NCI-H187 treated with DMSO at 0.1 percent for 48 hours (cell line): ENCODE data around the gene LHX2.

Source experiments
- DNase-seq: peaks from one replicate; lab custom pipeline; 2025; lab: John Stamatoyannopoulos, UW

Gene LHX2

DNA sequence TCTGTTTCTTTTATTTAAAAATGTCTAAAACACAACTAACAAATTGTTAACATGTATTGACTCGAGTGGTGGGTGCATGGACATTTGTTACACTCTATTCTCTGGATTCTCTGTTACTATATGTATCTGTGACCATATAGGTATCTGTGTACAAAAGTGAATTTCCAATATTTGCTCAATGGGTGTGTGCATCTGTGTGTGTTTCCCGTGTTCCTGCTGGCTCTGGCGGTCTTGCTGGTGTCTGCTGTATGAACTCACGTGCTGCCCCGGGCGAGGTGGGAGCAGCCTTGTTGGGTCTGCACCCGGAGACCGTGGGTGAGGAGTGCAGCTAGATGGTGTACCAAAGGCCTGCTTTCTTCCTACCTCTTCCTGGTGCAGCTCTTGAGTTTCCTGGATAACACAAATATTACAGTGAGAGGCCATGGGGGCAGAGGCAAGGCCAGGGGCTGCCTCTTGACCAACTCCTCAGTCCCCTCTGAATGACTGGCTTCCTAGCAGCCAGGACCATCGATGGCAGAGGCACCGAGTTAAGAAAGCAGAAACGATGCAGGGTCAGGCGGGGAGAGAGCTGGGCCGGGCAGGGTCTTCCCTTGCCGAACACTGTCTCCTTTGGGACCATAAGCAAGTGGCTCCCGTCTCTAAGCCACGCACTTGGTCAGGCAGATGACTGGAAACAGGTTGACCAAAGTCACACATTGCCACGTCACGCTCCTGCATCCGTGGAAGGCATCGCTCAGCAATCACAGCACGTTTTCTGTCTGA lies 49.5 kb downstream of the LHX2 start:
- no peak for DNase-seq

DNA sequence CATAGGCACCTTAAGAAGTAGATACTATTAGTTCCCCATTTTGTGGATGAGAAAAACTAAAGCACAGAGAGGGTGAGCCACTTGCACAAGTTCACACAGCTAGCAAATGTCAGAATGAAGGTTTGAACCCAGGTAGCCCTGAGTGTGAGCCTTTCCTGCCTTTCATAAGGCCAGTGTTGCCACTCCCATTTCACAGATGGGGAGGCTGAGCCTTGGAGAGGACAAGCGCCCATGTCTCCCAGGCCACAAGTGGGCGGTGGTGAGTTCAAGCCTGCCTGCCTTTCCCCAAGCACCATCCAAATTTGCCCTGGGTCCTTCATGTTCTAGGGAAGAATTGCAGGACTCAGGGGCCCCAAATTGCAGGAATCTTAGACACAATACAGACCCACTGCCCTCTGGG lies 50.6 kb downstream of the LHX2 start:
- DNase-seq, result no peak

DNA sequence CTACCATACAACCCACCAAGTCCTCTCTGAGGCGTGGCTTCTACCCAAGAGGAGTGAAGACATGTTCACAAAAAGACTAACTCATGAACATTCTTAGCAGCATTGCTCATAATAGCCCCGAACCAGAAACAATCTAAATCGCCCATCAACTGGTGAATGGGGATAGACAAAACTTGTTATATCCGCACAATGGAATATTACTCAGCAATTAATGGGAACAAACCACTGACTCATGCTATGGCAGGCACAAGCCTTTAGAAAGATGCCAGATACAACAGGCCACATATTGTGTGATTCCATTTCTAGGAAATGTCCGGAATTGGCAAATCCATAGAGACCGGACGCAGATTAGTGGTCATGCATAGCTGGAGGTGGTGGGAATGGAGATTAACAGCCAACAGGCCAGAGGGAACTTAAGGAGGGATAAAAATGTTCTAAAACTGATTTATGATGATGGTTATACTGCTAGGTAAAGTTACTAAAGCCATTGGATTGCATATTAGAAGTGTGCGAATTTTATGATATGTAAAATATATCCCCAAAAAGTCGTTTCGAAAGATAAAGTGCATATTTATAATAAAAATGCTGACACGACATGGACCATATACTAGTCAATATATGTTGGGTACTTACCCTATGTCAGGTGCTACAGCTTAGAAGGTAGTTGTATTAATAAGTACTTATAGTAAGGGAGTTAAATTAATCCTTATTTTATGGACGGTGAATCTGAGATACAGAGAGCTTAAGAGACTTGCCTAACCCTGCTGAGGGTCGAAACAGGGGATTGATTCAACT lies 55.4 kb downstream of the LHX2 start:
- no peak for DNase-seq

DNA sequence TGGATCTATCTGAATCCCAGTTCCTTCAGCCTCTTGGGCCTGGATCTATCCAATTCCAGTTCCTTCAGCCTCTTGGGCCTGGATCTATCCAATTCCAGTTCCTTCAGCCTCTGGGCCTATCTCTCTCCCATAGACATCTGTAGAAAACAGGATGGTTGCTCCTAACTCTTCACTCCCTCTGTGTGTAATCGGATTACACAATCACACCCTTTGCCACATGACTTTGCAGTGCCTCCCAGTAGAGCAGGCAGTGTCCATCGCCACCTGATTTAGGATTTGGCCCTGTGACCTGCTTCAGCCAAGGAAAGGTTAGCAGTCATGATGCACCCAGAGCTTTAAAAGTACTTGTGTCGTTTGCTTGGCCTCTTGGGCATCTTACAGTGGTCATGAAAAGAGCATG lies 56.7 kb downstream of the LHX2 start:
- no peak for DNase-seq

DNA sequence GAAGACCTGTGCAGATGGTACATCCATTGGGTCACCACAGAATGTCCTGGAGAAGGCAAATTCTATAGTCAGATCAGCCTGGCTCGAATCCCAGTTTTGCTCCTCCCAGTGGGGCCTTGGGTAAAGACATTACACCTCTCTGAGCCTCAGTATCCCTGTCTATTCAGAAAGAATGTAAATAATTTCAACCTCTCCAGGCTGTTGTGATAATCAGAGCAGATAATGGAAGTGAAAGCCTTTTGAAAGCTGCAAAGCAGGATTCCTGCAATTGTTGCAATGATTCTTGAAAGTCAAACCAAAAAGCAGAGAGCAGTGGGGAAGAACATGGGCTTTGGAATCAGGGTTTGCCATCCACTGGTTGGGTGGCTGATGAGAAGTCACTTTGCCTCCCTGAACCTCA lies 63.2 kb downstream of the LHX2 start:
- no peak for DNase-seq

DNA sequence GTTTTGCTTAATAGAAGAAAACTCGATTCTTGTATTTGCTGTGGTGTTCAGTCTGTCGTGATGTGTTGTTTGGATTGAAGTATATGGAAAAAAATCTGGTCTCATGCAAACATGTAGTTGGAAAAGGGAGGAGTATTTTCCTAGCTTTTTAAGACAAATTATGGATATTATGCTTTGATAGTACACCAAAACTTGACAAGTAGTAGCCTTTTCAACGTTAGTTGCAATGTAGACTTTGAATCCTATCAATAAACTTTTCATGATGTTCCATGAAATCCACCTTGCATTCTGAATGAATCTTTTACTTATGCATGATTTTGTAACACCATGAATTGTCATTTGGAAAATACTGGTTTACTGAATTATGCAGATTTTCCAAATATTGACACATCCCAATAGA lies 64.2 kb downstream of the LHX2 start:
- no peak for DNase-seq

DNA sequence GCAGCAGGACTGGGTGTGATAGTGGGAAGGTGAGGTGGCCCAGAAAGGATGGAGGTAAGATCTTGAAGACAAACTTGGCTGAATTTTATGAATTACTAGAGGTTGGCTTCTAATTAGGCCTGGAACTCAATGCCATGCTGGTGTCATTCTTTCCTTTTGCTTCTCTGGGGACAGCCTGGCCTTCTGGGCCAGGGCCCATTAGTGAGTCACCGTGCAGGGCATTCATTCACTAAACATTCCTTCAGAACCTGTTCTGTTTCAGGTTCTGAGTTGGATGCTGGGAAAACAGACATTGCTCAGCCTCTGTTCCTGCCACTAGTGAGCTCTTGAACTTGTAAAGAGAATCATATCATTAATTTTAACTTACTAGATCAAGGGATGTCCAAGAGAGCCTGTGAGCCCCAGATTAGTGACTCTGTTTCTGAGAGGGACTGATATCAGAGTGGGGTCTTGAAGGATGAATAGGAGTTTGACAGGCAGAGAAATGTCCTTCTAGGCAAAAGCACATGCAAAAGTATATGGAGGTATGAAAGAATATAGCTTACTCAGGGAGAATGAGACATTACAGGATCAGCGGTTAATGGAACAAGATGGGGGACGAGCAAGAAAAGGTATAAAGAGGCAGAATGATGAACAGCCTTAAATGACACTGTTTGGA lies 66.5 kb downstream of the LHX2 start:
- no peak for DNase-seq

DNA sequence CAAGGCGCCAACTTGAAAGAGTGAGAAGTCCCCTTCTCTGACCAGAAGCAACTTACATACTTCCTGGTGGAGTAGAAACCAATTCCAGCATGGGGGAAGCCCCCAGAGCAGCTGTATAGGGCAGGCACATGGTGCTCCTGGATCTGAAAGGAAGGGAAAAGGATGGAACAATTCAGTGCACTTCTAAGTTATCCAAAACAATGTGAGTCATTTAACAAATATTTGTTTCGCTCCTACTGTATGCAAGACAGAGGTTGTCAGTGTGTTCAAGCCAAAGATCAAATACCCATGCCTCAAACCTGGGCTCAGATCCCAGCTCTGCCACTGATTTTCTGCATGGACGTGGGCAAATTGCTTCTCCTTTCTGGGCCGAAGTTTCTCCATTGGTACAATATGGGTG lies 67.1 kb downstream of the LHX2 start:
- no peak for DNase-seq

DNA sequence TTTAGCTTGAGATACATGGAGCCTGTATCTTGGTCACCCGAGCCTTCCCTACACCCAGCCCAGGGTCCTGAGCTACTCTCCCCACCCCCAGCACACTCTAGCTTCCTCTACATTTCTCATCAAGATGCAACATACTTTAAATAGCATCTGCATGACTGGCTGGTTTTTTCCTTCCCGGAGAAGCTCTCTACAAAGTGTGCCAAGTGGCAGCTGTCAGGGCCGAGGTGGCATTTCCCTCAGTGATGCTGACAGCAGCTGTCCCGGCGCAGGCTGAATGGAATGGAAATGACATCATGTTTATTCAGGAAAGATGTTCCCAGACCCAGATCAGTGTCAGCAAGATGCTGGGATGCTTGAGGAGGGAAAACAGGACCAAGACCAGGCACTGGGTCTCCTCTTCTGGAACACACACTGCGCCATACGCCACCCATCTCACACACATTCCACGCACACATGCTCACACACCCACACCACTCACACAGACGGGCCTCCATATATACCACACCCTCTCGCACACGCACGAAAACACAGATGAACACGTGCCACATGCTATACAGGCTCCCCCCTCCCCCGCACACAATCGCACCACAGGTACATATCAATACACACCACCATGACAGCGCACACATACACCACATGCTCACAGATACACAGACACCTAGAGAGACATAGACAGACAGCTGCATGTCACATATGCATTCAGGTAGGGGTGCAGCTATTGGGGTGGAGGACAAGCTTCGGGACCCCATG lies 67.8 kb downstream of the LHX2 start:
- no peak for DNase-seq

DNA sequence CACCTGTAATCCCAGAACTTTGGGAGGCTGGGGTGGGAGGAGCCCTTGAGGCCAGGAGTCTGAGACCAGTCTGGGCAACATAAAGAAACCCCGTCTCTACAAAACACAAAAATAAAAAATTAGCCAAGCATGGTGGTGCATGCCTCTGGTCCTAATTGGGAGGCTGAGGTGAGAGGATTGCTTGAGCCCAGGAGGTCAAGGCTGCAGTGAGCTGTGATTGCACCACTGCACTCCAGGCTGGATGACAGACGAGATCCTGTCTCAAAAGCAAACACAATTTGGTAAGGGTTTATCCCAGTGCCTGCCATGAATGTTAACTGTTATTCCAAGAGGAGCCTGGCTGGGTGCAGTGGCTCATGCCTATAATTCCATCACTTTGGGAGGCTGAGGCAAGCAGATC lies 71.1 kb downstream of the LHX2 start:
- no peak for DNase-seq
